Stimulated activated memory B cell treated with anti-CD40 and anti-IgM and Interleukin-4, amounts not matched to agents 10 μg/mL and 1 μg/mL and 100 μg/mL, for 72 hours (primary cell): Measurements from ENCODE around the gene DNAAF1.

Source experiments
- ATAC-seq: fragments of 150-1000 bp; cut with Tn5 transposase; 2 replicates; pipeline ENCODE4 v1.10.0; 2021
- H3K27ac Mint-ChIP-seq: one replicate; pipeline ENCODE4 v1.8.0; 2022; ENCODE audit warnings: mild to moderate bottlenecking, mixed read lengths
- H3K27me3 Mint-ChIP-seq: one replicate; pipeline ENCODE4 v1.8.0; 2022; ENCODE audit warnings: mixed read lengths
- H3K36me3 Mint-ChIP-seq: one replicate; pipeline ENCODE4 v1.8.0; 2022; ENCODE audit warnings: mixed read lengths
- H3K4me1 Mint-ChIP-seq: one replicate; pipeline ENCODE4 v1.8.0; 2022; ENCODE audit warnings: mixed read lengths
- H3K4me3 Mint-ChIP-seq: one replicate; pipeline ENCODE4 v1.8.0; 2022; ENCODE audit warnings: mild to moderate bottlenecking, moderate library complexity, mixed read lengths
- H3K9me3 Mint-ChIP-seq: one replicate; pipeline ENCODE4 v1.8.0; 2022; ENCODE audit warnings: mixed read lengths

The DNAAF1 gene

GRCh38 chr16:84165746-84166145 is 20.6 kb downstream of the DNAAF1 start:
- H3K9me3 Mint-ChIP-seq = no peaks in the 10 kb centered on the region
- H3K4me3 Mint-ChIP-seq = no peak overlapping the region
- H3K36me3 Mint-ChIP-seq = no peaks in the 10 kb centered on the region
- no peaks in the 10 kb centered on the region for H3K4me1 Mint-ChIP-seq
- peaks cover 27% of the 10 kb centered on the region for H3K27me3 Mint-ChIP-seq
- no peak for ATAC-seq
- H3K27ac Mint-ChIP-seq = no peak overlapping the region

GRCh38 chr16:84166796-84167695 is 21.9 kb downstream of the DNAAF1 start:
- ATAC-seq = peak; percentile 63
- no peaks in the 10 kb centered on the region for H3K4me1 Mint-ChIP-seq

DNA sequence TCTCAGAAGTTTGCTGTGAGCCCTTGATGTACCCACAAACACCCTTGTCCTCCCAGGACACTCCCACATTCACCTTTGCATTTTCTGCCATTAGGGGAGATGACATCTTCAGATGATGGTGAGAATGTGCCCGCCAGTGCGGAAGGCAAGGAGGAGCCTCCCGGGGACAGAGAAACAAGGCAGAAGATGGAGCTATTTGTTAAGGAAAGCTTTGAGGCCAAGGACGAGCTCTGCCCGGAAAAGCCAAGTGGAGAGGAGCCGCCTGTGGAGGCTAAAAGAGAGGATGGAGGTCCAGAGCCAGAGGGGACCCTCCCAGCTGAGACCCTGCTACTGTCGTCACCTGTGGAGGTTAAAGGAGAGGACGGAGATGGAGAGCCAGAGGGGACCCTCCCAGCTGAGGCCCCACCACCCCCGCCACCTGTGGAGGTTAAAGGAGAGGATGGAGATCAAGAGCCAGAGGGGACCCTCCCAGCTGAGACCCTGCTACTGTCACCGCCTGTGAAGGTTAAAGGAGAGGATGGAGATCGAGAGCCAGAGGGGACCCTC is 24.7 kb downstream of the DNAAF1 start:
- no peaks in the 10 kb centered on the region for H3K36me3 Mint-ChIP-seq
- no peak overlapping the region for H3K27ac Mint-ChIP-seq
- no peak overlapping the region for H3K4me3 Mint-ChIP-seq
- H3K9me3 Mint-ChIP-seq = no peaks in the 10 kb centered on the region
- H3K4me1 Mint-ChIP-seq = peaks cover under 1% of the 10 kb centered on the region
- H3K27me3 Mint-ChIP-seq = peaks cover 27% of the 10 kb centered on the region
- no peak for ATAC-seq

More at GRCh38 chr16:84166796-84167695, 21.9 kb downstream of the DNAAF1 start:
- H3K4me3 Mint-ChIP-seq = no peak overlapping the region
- no peaks in the 10 kb centered on the region for H3K9me3 Mint-ChIP-seq
- no peaks in the 10 kb centered on the region for H3K36me3 Mint-ChIP-seq
- H3K27me3 Mint-ChIP-seq = peaks cover 27% of the 10 kb centered on the region
- no peak overlapping the region for H3K27ac Mint-ChIP-seq

GRCh38 chr16:84174396-84174795 is 29.3 kb downstream of the DNAAF1 start:
- Mint-ChIP-seq H3K27ac (no peak overlapping the region), H3K36me3 (peaks cover 13% of the 10 kb centered on the region)

GRCh38 chr16:84175350-84176081 is 30.4 kb downstream of the DNAAF1 start:
- Mint-ChIP-seq H3K27ac (peak overlapping the region; percentile 49), H3K27me3 (peaks cover under 1% of the 10 kb centered on the region), H3K4me3 (peak overlapping the region; percentile 16), H3K36me3 (peaks cover 14% of the 10 kb centered on the region), H3K4me1 (peaks cover 15% of the 10 kb centered on the region), H3K9me3 (no peaks in the 10 kb centered on the region)
- peak; percentile 83 for ATAC-seq

More at GRCh38 chr16:84174396-84174795, 29.3 kb downstream of the DNAAF1 start:
- no peaks in the 10 kb centered on the region for H3K9me3 Mint-ChIP-seq
- peaks cover 12% of the 10 kb centered on the region for H3K27me3 Mint-ChIP-seq
- peaks cover 15% of the 10 kb centered on the region for H3K4me1 Mint-ChIP-seq
- H3K4me3 Mint-ChIP-seq = no peak overlapping the region
- ATAC-seq = no peak

DNA sequence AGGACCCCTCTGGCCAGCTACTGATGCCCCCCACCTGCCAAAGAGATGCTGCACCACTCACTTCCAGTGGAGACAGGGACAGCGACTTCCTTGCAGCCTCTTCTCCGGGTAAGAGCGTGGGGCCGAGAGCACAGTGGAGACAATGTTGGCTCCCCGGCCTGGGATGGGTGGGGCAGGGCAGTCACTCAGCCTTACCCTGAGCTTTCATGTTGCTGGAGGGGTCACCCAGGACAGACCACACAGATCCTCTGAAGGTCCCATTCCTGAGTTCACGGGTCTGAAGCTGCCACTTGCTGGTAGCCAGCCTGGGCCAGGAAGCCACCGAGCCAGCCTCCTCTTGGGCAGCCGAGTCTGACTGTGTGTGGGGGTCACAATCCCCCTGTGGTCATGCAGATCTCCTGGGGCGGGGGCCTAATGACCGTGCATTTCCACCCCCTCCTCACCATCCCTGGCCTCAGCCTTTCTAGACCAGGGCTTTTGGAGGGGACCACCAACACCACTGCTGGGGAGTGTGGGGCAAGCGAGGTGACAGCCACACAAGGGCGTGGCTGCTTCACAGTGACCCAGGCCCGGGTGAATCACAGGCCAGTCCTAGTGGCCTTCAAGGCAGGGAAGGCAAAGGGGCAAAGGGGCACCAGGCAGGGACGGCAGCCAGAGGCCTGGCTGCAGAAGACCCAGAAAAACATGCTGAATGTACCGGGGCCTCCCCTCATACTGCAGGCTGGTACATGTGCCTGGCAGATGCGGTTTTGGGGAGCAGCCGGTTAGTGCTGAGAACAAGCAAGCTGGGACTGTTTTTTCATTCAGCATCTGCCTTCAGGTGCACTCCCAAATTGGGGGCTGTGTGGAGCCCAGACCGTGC is 31.3 kb downstream of the DNAAF1 start:
- peaks cover 22% of the 10 kb centered on the region for H3K36me3 Mint-ChIP-seq
- H3K27me3 Mint-ChIP-seq = no peaks in the 10 kb centered on the region
- no peaks in the 10 kb centered on the region for H3K9me3 Mint-ChIP-seq
- no peak for ATAC-seq
- peaks cover 15% of the 10 kb centered on the region for H3K4me1 Mint-ChIP-seq
- no peak overlapping the region for H3K27ac Mint-ChIP-seq
- H3K4me3 Mint-ChIP-seq = no peak overlapping the region

- ATAC-seq = no peak
- Mint-ChIP-seq H3K27ac (no peak overlapping the region), H3K9me3 (no peaks in the 10 kb centered on the region), H3K4me3 (no peak overlapping the region), H3K4me1 (peaks cover 15% of the 10 kb centered on the region), H3K27me3 (no peaks in the 10 kb centered on the region), H3K36me3 (peaks cover 30% of the 10 kb centered on the region)
Observed at GRCh38 chr16:84177741-84178073, 32.6 kb downstream of the DNAAF1 start.

DNA sequence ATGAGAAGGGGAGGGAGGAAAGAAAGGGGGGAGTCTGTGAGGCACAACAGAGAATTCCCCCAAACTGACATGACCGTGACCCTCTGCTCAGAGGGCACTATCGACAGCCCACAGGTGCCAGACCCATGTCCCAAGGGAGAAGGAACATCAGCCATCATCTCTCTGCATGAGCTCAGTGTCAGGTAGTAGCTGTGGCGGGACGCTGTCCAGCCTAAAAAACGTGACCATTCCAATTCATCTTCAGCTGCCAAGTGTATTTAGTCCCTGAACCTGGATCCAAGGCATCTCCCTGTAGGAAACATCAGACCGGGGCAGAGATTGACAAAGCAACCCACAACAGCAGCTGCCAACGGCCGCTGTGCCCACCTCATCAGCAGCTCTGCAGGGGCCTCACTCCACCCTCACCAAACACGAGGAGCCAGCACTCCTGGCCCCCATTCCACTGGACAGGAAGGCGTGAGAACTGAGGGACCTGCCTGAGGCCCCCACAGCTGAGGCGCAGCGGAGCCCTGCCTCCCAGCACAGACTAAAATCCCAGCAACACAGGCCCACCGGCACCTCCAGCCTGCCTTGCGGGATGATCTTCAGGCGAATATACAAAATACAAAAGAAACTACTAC is 33.1 kb downstream of the DNAAF1 start:
- H3K27me3 Mint-ChIP-seq = no peaks in the 10 kb centered on the region
- ATAC-seq = no peak
- peaks cover 15% of the 10 kb centered on the region for H3K4me1 Mint-ChIP-seq
- peaks cover 36% of the 10 kb centered on the region for H3K36me3 Mint-ChIP-seq
- H3K4me3 Mint-ChIP-seq = no peak overlapping the region
- H3K27ac Mint-ChIP-seq = no peak overlapping the region
- H3K9me3 Mint-ChIP-seq = no peaks in the 10 kb centered on the region

- Mint-ChIP-seq H3K9me3 (no peaks in the 10 kb centered on the region), H3K27ac (no peak overlapping the region), H3K27me3 (no peaks in the 10 kb centered on the region), H3K4me1 (peaks cover 18% of the 10 kb centered on the region), H3K36me3 (peaks cover 42% of the 10 kb centered on the region), H3K4me3 (no peak overlapping the region)
- no peak for ATAC-seq
Observed at GRCh38 chr16:84178892-84179611, 33.9 kb downstream of the DNAAF1 start.

GRCh38 chr16:84179612-84180320 is 34.7 kb downstream of the DNAAF1 start:
- H3K4me1 Mint-ChIP-seq = peaks cover 25% of the 10 kb centered on the region
- no peak for ATAC-seq
- no peak overlapping the region for H3K27ac Mint-ChIP-seq
- peaks cover 49% of the 10 kb centered on the region for H3K36me3 Mint-ChIP-seq
- no peaks in the 10 kb centered on the region for H3K9me3 Mint-ChIP-seq
- no peaks in the 10 kb centered on the region for H3K27me3 Mint-ChIP-seq
- H3K4me3 Mint-ChIP-seq = no peak overlapping the region

- no peak for ATAC-seq
- Mint-ChIP-seq H3K36me3 (peaks cover 54% of the 10 kb centered on the region), H3K4me3 (no peak overlapping the region), H3K9me3 (no peaks in the 10 kb centered on the region), H3K27me3 (no peaks in the 10 kb centered on the region), H3K4me1 (peaks cover 25% of the 10 kb centered on the region), H3K27ac (no peak overlapping the region)
Observed at GRCh38 chr16:84180519-84181140, 35.5 kb downstream of the DNAAF1 start.

GRCh38 chr16:84181144-84181915 is 36.2 kb downstream of the DNAAF1 start:
- no peak for ATAC-seq
- H3K27ac Mint-ChIP-seq = no peak overlapping the region
- peaks cover 54% of the 10 kb centered on the region for H3K36me3 Mint-ChIP-seq
- H3K4me1 Mint-ChIP-seq = peaks cover 25% of the 10 kb centered on the region
- no peak overlapping the region for H3K4me3 Mint-ChIP-seq
- H3K9me3 Mint-ChIP-seq = no peaks in the 10 kb centered on the region
- no peaks in the 10 kb centered on the region for H3K27me3 Mint-ChIP-seq

GRCh38 chr16:84182104-84182503 is 37.0 kb downstream of the DNAAF1 start:
- no peak overlapping the region for H3K4me3 Mint-ChIP-seq
- ATAC-seq = no peak
- peaks cover 31% of the 10 kb centered on the region for H3K4me1 Mint-ChIP-seq
- no peaks in the 10 kb centered on the region for H3K9me3 Mint-ChIP-seq
- H3K36me3 Mint-ChIP-seq = peaks cover 58% of the 10 kb centered on the region
- H3K27ac Mint-ChIP-seq = no peak overlapping the region
- H3K27me3 Mint-ChIP-seq = no peaks in the 10 kb centered on the region
